ENCODE measurements around the gene PACSIN2.

The PACSIN2 gene

DNA sequence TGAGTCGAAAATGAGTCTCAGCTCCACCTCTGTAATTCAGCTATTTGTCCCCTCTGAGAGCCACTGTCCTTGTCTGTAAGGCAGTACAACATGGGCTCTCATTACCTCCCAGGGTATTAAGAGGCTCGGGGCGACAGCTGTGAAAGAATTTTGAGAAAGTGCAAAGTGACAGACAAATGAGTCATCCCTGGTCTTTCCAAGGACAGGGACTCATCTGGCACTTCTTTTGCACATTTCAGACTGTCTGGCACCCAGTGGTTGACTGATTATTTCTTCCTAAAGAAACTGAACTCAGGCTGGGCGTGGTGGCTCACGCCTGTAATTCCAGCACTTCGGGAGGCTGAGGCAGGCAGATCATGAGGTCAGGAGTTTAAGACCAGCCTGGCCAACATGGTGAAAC is 95.8 kb downstream of the PACSIN2 start:
- no peak for TF ChIP-seq REST (IDR thresholded peaks at IDR 0.05; ENCODE audit: insufficient read depth in 1 of 2, low read depth in 2 of 2, low read length in 2 of 2)
- TF ChIP-seq TAF1 (IDR thresholded peaks at IDR 0.05; ENCODE audit: borderline replicate concordance, insufficient read depth, low read length): no peak
- no peak for TF ChIP-seq POLR2AphosphoS5 (IDR thresholded peaks at IDR 0.05; ENCODE audit: low read depth, low read length)
- TF ChIP-seq FOXP2 (optimal IDR thresholded peaks at IDR 0.05; ENCODE audit: borderline replicate concordance, extremely low read depth, extremely low read length, insufficient read depth): no peak
- no peak for TF ChIP-seq SIN3A (IDR thresholded peaks at IDR 0.05; ENCODE audit: borderline replicate concordance, insufficient read depth, low read length)

GRCh38 chr22:42918500-42918899 is 96.4 kb downstream of the PACSIN2 start:
- TF ChIP-seq POLR2AphosphoS5 (IDR thresholded peaks at IDR 0.05; ENCODE audit: low read depth, low read length): no peak
- no peak for TF ChIP-seq TAF1 (IDR thresholded peaks at IDR 0.05; ENCODE audit: borderline replicate concordance, insufficient read depth, low read length)
- no peak for TF ChIP-seq FOXP2 (optimal IDR thresholded peaks at IDR 0.05; ENCODE audit: borderline replicate concordance, extremely low read depth, extremely low read length, insufficient read depth)
- TF ChIP-seq REST (IDR thresholded peaks at IDR 0.05; ENCODE audit: insufficient read depth in 1 of 2, low read depth in 2 of 2, low read length in 2 of 2): no peak
- TF ChIP-seq SIN3A (IDR thresholded peaks at IDR 0.05; ENCODE audit: borderline replicate concordance, insufficient read depth, low read length): no peak

- TF ChIP-seq SIN3A (IDR thresholded peaks at IDR 0.05; ENCODE audit: borderline replicate concordance, insufficient read depth, low read length) (no peak), TAF1 (IDR thresholded peaks at IDR 0.05; ENCODE audit: borderline replicate concordance, insufficient read depth, low read length) (no peak), REST (IDR thresholded peaks at IDR 0.05; ENCODE audit: insufficient read depth in 1 of 2, low read depth in 2 of 2, low read length in 2 of 2) (no peak), POLR2AphosphoS5 (IDR thresholded peaks at IDR 0.05; ENCODE audit: low read depth, low read length) (no peak), FOXP2 (optimal IDR thresholded peaks at IDR 0.05; ENCODE audit: borderline replicate concordance, extremely low read depth, extremely low read length, insufficient read depth) (no peak)
Measured at GRCh38 chr22:42915980-42916765, 98.8 kb downstream of the PACSIN2 start.

DNA sequence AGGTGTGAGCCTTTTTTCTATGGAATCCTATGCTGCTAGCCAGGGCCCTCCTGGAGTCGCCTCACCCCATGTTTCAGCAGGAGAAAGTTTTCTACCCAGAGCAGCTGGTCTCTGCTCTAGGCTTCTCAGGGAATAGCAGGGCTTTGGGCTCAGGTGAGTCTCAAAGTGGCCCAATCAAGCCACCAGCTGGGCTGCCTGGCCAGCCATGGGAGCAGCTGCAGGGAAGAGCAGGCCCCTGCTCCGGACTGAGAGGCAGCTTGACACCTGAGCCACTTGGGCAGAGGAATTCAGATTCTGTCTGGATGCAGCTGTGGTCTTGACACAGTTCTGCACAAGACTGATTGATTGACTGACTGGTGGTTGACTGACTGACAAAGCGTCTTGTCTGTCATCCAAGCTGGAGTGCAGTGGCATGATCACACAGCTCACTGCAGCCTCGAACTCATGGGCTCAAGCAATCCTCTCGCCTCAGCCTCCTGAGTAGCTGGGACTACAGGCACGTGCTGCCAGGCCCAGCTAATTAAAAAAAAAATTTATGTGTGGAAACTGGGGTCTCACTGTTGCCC is 100.4 kb downstream of the PACSIN2 start:
- TF ChIP-seq FOXP2 (optimal IDR thresholded peaks at IDR 0.05; ENCODE audit: borderline replicate concordance, extremely low read depth, extremely low read length, insufficient read depth) (no peak), REST (IDR thresholded peaks at IDR 0.05; ENCODE audit: insufficient read depth in 1 of 2, low read depth in 2 of 2, low read length in 2 of 2) (no peak)

Measured in PFSK-1 (cell line).